ENCODE measurements around the gene SAC3D1. TPM values are rescaled to one million over a fixed set of nuclear protein-coding genes. Genes with fewer than 3 reads are reported as not detected.

The SAC3D1 gene
- total and polyA plus RNA-seq, 9 of the 15 experiments (the other 6 are each of a cell fraction or from before 2014, with no cell fraction given): 0.20 to 35.2 (median 5.8) TPM

- TF ChIP-seq, protein P1, sequence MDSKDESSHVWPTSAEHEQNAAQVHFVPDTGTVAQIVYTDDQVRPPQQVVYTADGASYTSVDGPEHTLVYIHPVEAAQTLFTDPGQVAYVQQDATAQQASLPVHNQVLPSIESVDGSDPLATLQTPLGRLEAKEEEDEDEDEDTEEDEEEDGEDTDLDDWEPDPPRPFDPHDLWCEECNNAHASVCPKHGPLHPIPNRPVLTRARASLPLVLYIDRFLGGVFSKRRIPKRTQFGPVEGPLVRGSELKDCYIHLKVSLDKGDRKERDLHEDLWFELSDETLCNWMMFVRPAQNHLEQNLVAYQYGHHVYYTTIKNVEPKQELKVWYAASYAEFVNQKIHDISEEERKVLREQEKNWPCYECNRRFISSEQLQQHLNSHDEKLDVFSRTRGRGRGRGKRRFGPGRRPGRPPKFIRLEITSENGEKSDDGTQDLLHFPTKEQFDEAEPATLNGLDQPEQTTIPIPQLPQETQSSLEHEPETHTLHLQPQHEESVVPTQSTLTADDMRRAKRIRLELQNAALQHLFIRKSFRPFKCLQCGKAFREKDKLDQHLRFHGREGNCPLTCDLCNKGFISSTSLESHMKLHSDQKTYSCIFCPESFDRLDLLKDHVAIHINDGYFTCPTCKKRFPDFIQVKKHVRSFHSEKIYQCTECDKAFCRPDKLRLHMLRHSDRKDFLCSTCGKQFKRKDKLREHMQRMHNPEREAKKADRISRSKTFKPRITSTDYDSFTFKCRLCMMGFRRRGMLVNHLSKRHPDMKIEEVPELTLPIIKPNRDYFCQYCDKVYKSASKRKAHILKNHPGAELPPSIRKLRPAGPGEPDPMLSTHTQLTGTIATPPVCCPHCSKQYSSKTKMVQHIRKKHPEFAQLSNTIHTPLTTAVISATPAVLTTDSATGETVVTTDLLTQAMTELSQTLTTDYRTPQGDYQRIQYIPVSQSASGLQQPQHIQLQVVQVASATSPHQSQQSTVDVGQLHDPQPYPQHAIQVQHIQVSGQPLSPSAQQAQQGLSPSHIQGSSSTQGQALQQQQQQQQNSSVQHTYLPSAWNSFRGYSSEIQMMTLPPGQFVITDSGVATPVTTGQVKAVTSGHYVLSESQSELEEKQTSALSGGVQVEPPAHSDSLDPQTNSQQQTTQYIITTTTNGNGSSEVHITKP (IDR thresholded peaks at IDR 0.05; ENCODE audit: partially characterized antibody): peak; percentile 77
- no peak for TF ChIP-seq ESRRB (CRISPR knock-in tag; IDR thresholded peaks at IDR 0.05; ENCODE audit: borderline replicate concordance)
- TF ChIP-seq, protein P2, sequence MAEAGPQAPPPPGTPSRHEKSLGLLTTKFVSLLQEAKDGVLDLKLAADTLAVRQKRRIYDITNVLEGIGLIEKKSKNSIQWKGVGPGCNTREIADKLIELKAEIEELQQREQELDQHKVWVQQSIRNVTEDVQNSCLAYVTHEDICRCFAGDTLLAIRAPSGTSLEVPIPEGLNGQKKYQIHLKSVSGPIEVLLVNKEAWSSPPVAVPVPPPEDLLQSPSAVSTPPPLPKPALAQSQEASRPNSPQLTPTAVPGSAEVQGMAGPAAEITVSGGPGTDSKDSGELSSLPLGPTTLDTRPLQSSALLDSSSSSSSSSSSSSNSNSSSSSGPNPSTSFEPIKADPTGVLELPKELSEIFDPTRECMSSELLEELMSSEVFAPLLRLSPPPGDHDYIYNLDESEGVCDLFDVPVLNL (CRISPR knock-in tag; IDR thresholded peaks at IDR 0.05; ENCODE audit: low read depth): 0 out of 2 replicates have a peak, but pooled peaks have one; percentile 24
- peak; percentile 61; the same call in 1 of the 2 replicates for TF ChIP-seq SMARCA4 (IDR thresholded peaks at IDR 0.05)
- 0 out of 2 replicates have a peak, but pooled peaks have one; percentile 45 for TF ChIP-seq CXXC5 (CRISPR knock-in tag; IDR thresholded peaks at IDR 0.05)
- peak; percentile 69; the same call in 1 of the 2 replicates for TF ChIP-seq CTBP1 (IDR thresholded peaks at IDR 0.05; ENCODE audit: borderline replicate concordance)
- peak; percentile 12; the same call in 1 of the 2 replicates for TF ChIP-seq EP300 (IDR thresholded peaks at IDR 0.05; ENCODE audit: low read length)
- TF ChIP-seq, protein P3, sequence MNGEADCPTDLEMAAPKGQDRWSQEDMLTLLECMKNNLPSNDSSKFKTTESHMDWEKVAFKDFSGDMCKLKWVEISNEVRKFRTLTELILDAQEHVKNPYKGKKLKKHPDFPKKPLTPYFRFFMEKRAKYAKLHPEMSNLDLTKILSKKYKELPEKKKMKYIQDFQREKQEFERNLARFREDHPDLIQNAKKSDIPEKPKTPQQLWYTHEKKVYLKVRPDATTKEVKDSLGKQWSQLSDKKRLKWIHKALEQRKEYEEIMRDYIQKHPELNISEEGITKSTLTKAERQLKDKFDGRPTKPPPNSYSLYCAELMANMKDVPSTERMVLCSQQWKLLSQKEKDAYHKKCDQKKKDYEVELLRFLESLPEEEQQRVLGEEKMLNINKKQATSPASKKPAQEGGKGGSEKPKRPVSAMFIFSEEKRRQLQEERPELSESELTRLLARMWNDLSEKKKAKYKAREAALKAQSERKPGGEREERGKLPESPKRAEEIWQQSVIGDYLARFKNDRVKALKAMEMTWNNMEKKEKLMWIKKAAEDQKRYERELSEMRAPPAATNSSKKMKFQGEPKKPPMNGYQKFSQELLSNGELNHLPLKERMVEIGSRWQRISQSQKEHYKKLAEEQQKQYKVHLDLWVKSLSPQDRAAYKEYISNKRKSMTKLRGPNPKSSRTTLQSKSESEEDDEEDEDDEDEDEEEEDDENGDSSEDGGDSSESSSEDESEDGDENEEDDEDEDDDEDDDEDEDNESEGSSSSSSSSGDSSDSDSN (IDR thresholded peaks at IDR 0.05; ENCODE audit: borderline replicate concordance in 1 of 2, low read depth in 2 of 2, low read length in 2 of 2): no peak
- TF ChIP-seq BHLHE40 (IDR thresholded peaks at IDR 0.05; ENCODE audit: low read length): peak; percentile 89
- TF ChIP-seq ELF1 (tag; IDR thresholded peaks at IDR 0.05): peak; percentile 63
- TF ChIP-seq, protein P4, sequence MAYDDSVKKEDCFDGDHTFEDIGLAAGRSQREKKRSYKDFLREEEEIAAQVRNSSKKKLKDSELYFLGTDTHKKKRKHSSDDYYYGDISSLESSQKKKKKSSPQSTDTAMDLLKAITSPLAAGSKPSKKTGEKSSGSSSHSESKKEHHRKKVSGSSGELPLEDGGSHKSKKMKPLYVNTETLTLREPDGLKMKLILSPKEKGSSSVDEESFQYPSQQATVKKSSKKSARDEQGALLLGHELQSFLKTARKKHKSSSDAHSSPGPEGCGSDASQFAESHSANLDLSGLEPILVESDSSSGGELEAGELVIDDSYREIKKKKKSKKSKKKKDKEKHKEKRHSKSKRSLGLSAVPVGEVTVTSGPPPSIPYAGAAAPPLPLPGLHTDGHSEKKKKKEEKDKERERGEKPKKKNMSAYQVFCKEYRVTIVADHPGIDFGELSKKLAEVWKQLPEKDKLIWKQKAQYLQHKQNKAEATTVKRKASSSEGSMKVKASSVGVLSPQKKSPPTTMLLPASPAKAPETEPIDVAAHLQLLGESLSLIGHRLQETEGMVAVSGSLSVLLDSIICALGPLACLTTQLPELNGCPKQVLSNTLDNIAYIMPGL (CRISPR knock-in tag; IDR thresholded peaks at IDR 0.05): peak; percentile 88; the same call in 1 of the 2 replicates
- no peak for TF ChIP-seq GTF2F1 (IDR thresholded peaks at IDR 0.05; ENCODE audit: low read depth, low read length)
- 0 out of 2 replicates have a peak, but pooled peaks have one; percentile 27 for TF ChIP-seq KLF16 (IDR thresholded peaks at IDR 0.05)
- TF ChIP-seq POLR2H (tag; IDR thresholded peaks at IDR 0.05; ENCODE audit: low read depth): no peak
- peak; percentile 59; the same call in 1 of the 2 replicates for TF ChIP-seq ZNF263 (CRISPR knock-in tag; IDR thresholded peaks at IDR 0.05; ENCODE audit: borderline replicate concordance)
- TF ChIP-seq SUPT5H (IDR thresholded peaks at IDR 0.05): peak; percentile 48; the same call in 1 of the 2 replicates
- TF ChIP-seq ZNF232 (CRISPR knock-in tag; IDR thresholded peaks at IDR 0.05): 0 out of 2 replicates have a peak, but pooled peaks have one; percentile 51
- TF ChIP-seq FOXP1 (CRISPR knock-in tag; IDR thresholded peaks at IDR 0.05): 0 out of 2 replicates have a peak, but pooled peaks have one; percentile 31
- no peak for TF ChIP-seq SNRNP70 (optimal IDR thresholded peaks at IDR 0.05; ENCODE audit: low read depth, low read length)
- no peak for TF ChIP-seq TGIF2 (CRISPR knock-in tag; IDR thresholded peaks at IDR 0.05)
Measured at GRCh38 chr11:64996710-64997380, 44.2 kb upstream of the SAC3D1 start, which contains the start of gene BATF2 (continued).
